HL-60 (cell line): ENCODE data around the gene PRPH2.

Experiments used
- CTCF ChIP-seq: IDR thresholded peaks from one replicate; pipeline ENCODE4 v1.5.1; 2011; ENCODE audit warnings: low read length, control low read depth, inconsistent platforms; ENCODE audit not compliant: insufficient read depth
- POLR2AphosphoS5 ChIP-seq: IDR thresholded peaks from 2 replicates; pipeline ENCODE4 v1.6.1; 2012; ENCODE audit warnings: low read depth
- REST ChIP-seq: IDR thresholded peaks from 2 replicates; pipeline ENCODE4 v1.6.1; 2012; ENCODE audit warnings: low read depth; ENCODE audit not compliant: insufficient replicate concordance
- SPI1 ChIP-seq: IDR thresholded peaks from 2 replicates; pipeline ENCODE4 v1.6.1; 2012; ENCODE audit warnings: low read depth, mild to moderate bottlenecking, borderline replicate concordance

GRCh38 chr6:42696526-42697267, 25.7 kb downstream of the PRPH2 start:
- TF ChIP-seq POLR2AphosphoS5 (no peak), CTCF (no peak), REST (no peak), SPI1 (no peak)
